HepG2 (cell line): Measurements from ENCODE around the gene RBBP8. TPM values are rescaled to one million over a fixed set of nuclear protein-coding genes. Genes with fewer than 3 reads are reported as not detected.

Experiments
- ATAC-seq: fragments of 200-7000 bp; cut with Tn5 transposase; 3 replicates; pipeline ENCODE4 v1.9.1; 2020; ENCODE audit warnings: mild to moderate bottlenecking, moderate library complexity
- BruUV-seq: library from RNA; stranded (reverse); fragments of 400-500 nt; replicated peaks from 2 replicates; lab custom pipeline; 2021; lab: Mats Ljungman, UMichigan
- CTCF ChIA-PET: fragments of 300-600 bp; formaldehyde crosslinking; extraction: SDS; loops from one replicate; lab custom pipeline; 2021; ENCODE audit warnings: low total read pairs, inconsistent platforms, low intra/inter-chr PET ratio; lab: Yijun Ruan, JAX
- POLR2A ChIA-PET: fragments of 350-600 bp; sonication (Branson Sonifier 250); formaldehyde crosslinking; loops from one replicate; lab custom pipeline; 2020; ENCODE audit warnings: antibody characterized with exemption, inconsistent platforms; lab: Yijun Ruan, JAX
- DNase-seq: peaks from one replicate; pipeline ENCODE4 v3.0.0-alpha.2; 2015; ENCODE audit warnings: low spot score
- FAIRE-seq: peaks from 3 replicates; lab custom pipeline; 2011; peaks lifted over from hg19 to GRCh38; lab: Jason Lieb, UNC
- H2AFZ ChIP-seq: one replicate; pipeline ENCODE4 v1.6.1; 2011; ENCODE audit warnings: low read length, inconsistent platforms
- H3K27ac ChIP-seq: fragments of 300-600 bp; 3 replicates; pipeline ENCODE4 v1.8.0; 2011; ENCODE audit warnings: mixed run types, mild to moderate bottlenecking, mixed read lengths, low read length, inconsistent platforms; ENCODE audit not compliant: insufficient read depth; ENCODE audit errors: extremely low read length
- H3K27me3 ChIP-seq, 2 experiments: fragments of 200-600 bp in 1 of 2; 2 replicates in 1 of 2; 3 replicates in 1 of 2; pipeline versions ENCODE4 v1.6.0 to v1.8.0; 2011; ENCODE audit warnings: low read length in 2 of 2, mild to moderate bottlenecking in 2 of 2, moderate library complexity in 2 of 2, inconsistent platforms in 1 of 2; ENCODE audit not compliant: insufficient read depth in 2 of 2, control insufficient read depth in 1 of 2
- H3K36me3 ChIP-seq, 2 experiments: fragments of 200-600 bp in 1 of 2; replicated peaks in 1 of 2; 2 replicates in 1 of 2; 3 replicates in 1 of 2; pipeline versions ENCODE4 v1.5.1 to v1.8.0; 2011; ENCODE audit warnings: low read length in 2 of 2, inconsistent platforms in 1 of 2; ENCODE audit not compliant: insufficient read depth in 2 of 2, control insufficient read depth in 1 of 2
- H3K4me1 ChIP-seq: 2 replicates; pipeline ENCODE4 v1.5.1; 2012; ENCODE audit warnings: low read length, inconsistent platforms; ENCODE audit not compliant: insufficient read depth
- H3K4me2 ChIP-seq: 2 replicates; pipeline ENCODE4 v1.6.0; 2011; ENCODE audit warnings: low read depth, low read length, inconsistent platforms
- H3K4me3 ChIP-seq, 3 experiments: fragments of 200-600 bp in 1 of 3; sonication (generic), shearing (Covaris generic) in 1 of 3; replicated peaks in 1 of 3; 2 replicates each; pipeline ENCODE4 v1.5.1; 2011 to 2016; ENCODE audit warnings: low read length in 3 of 3, inconsistent platforms in 2 of 3, low read depth in 2 of 3, mild to moderate bottlenecking in 2 of 3, control low read depth in 1 of 3, mixed read lengths in 1 of 3; ENCODE audit not compliant: insufficient read depth in 1 of 3
- H3K79me2 ChIP-seq: one replicate; pipeline ENCODE4 v1.6.1; 2011; ENCODE audit warnings: low read length, inconsistent platforms; ENCODE audit not compliant: insufficient read depth
- H3K9ac ChIP-seq: 2 replicates; pipeline ENCODE4 v1.6.0; 2011; ENCODE audit warnings: mild to moderate bottlenecking, low read depth, low read length, inconsistent platforms; ENCODE audit not compliant: insufficient read depth
- H3K9me3 ChIP-seq: 2 replicates; pipeline ENCODE4 v1.5.1; 2012; ENCODE audit warnings: mild to moderate bottlenecking, low read length
- H4K20me1 ChIP-seq: 2 replicates; pipeline ENCODE4 v1.6.0; 2011; ENCODE audit warnings: inconsistent platforms, mild to moderate bottlenecking, low read length, moderate library complexity; ENCODE audit not compliant: insufficient read depth
- CBX1 ChIP-seq: IDR thresholded peaks from one replicate; pipeline ENCODE4 v1.6.1; 2016; ENCODE audit warnings: antibody characterized with exemption, low read depth
- HNRNPLL ChIP-seq: fragments of 200-400 bp; formaldehyde crosslinking; IDR thresholded peaks from 2 replicates; pipeline ENCODE4 v1.6.1; 2017; ENCODE audit warnings: mild to moderate bottlenecking, low read depth, low read length; ENCODE audit not compliant: poor library complexity, severe bottlenecking
- SP2 ChIP-seq: sonication (generic); formaldehyde crosslinking; IDR thresholded peaks from 2 replicates; pipeline ENCODE4 v1.5.1; 2020; ENCODE audit warnings: mild to moderate bottlenecking, missing genetic modification reagents
- ZNF253 ChIP-seq: sonication (generic); formaldehyde crosslinking; IDR thresholded peaks from 2 replicates; pipeline ENCODE4 v1.8.0; 2022; ENCODE audit warnings: mild to moderate bottlenecking, missing genetic modification reagents, borderline replicate concordance
- ZXDC ChIP-seq: sonication (generic); formaldehyde crosslinking; IDR thresholded peaks from 2 replicates; pipeline ENCODE4 v1.5.0; 2020; ENCODE audit warnings: mild to moderate bottlenecking, missing genetic modification reagents
- WGBS: methylation state at CpG from one replicate; pipeline ENCODE4 v1.1.6; 2017; ENCODE audit warnings: low lambda C conversion rate; 5-methylcytosine and 5-hydroxymethylcytosine counted together
- in situ Hi-C: cut with HindIII; loops from 2 replicates; pipeline ENCODE4 v1.10.0; 2017; ENCODE audit warnings: low pct_unique_long_range_greater_than_20kb; ENCODE audit not compliant: extremely low pct_ligation_motif_present
- intact Hi-C: fragments of 100-400 bp; cut with micrococcal nuclease; formaldehyde crosslinking; loops from one replicate; pipeline ENCODE4 v1.10.0; 2022; ENCODE audit not compliant: unreplicated experiment
- polyA plus RNA-seq, 8 experiments: library from polyadenylated mRNA; depleted of rRNA in 3 of 8; stranded (reverse) in 7 of 8; unstranded in 1 of 8; fragments of >200 nt; fragmentation: Illumina TruSeq in 4 of 8; extraction: Trizol in 4 of 8; gene quantifications; 2 replicates each; pipeline versions ENCODE4 v1.2.1 to v1.2.3, GENCODE V29; 2011 to 2016; ENCODE audit warnings: low read depth in 4 of 8, missing spikeins in 1 of 8, mixed read lengths in 1 of 8; ENCODE audit not compliant: insufficient read depth in 1 of 8
- total RNA-seq, 5 experiments: library from RNA; depleted of rRNA; stranded (reverse); fragments of >200 nt; fragmentation: Illumina TruSeq; extraction: Trizol; gene quantifications; 2 replicates each; pipeline ENCODE4 v1.2.3, GENCODE V29; 2016; ENCODE audit warnings: low read depth in 1 of 5

Gene RBBP8
- total and polyA plus RNA-seq, 2 of the 13 experiments (the other 11 are each of a cell fraction or from before 2014, with no cell fraction given) = 14.2 to 47.4 TPM

- CTCF ChIA-PET = no interaction called here
- Histone ChIP-seq H3K27me3 (peaks cover 2 to 3% of the 10 kb centered on the region in 2 experiments; a peak in 2 of 5 replicates), H3K79me2 (no peaks in the 10 kb centered on the region), H3K36me3 (no peaks in the 10 kb centered on the region), H3K4me3 (no peak overlapping the region), H4K20me1 (no peaks in the 10 kb centered on the region), H3K4me1 (0 out of 2 replicates have a peak, but pooled peaks cover 8% of the 10 kb centered on the region), H3K9me3 (no peaks in the 10 kb centered on the region), H3K4me2 (no peak overlapping the region), H3K27ac (no peak overlapping the region), H3K9ac (no peak overlapping the region), H2AFZ (no peak overlapping the region)
- POLR2A ChIA-PET = no interaction called here
- BruUV-seq = no TSS peak
- no peak for DNase-seq
- no peak for ATAC-seq
- TF ChIP-seq SP2 (CRISPR knock-in tag) (no peak), HNRNPLL (no peak), CBX1 (no peak), ZNF253 (CRISPR knock-in tag) (no peak), ZXDC (CRISPR knock-in tag) (no peak)
- WGBS = 94% methylated on average over 2 of the region's 2 CpGs
- FAIRE-seq = no peak
- in situ Hi-C loops (no loop called here), intact Hi-C loops (no loop called here)
Observed at GRCh38 chr18:23057096-23057495, 124.0 kb downstream of the RBBP8 start.
